Fibroblast of skin of scalp (primary cell): ENCODE data around the gene ZNF692.
"Not testable (repeated sequence)": the region's sequence is repeated elsewhere in the genome, so short reads cannot be mapped to it uniquely, and the experiment has no call there.

Experiments used
- DNase-seq: peaks from one replicate; pipeline ENCODE4 v3.0.0-alpha.2; 2013

The ZNF692 gene

DNA sequence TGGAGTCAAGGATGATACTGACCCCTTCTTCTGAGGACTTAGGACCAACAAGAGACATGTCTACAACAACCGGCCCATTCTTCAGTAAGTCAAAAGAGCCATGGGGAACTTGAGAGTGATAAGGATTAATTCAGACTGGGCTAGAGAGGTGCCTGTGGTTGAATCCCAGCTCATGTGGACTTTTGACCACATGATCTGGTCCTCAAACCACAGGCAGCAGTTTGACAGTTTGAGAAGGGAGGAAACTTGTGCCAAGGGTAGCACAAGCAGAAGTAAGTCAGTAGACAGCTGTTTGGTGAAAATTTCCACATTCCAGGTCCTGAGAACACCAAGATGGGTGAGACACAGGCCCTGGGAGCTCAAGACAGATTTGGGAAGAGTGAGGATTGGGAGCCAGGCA, 53.0 kb downstream of the ZNF692 start:
- DNase-seq, result no peak

DNA sequence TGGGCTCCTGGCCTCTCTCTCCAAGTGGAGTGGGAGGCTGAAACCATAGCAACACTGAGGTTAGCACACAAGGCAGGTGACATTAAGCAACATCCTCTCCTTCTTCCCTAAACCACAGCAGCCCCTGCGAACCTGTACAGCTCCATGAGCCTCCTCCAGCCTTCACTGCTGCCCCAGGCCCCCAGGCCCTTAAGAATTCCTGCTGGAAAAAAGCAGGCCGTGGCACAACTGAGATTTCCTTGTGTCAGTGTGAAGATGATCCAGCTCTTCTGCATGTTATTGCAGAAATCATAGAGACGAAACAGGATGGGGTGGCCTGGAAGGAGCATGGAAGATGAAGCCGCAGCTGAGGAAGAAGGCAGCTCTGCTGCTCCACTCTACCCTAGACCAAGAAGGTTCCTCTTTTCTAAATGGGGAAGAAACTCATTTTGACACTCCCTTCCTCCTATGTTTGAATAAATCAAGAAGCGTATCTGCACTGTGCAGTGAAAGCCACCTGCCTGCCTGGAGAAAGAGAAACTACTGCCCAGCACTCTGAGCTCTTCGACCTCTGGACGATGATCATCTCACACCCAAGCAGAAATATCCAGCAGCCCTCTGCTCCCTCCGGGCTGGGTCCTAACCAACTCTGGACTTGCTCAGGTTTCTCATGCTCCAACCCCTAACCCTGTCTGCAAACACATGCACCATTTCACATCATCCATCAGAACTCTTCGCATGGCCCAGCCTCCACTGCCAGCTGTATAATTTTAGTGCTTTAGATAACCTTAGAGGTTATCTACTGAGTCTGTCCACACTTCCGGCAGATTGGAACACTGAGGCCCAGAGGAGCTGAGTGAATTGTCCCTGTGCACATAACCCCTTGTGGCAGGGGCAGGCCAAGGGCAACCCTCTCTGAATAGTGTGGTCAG, 53.9 kb downstream of the ZNF692 start:
- no peak for DNase-seq

DNA sequence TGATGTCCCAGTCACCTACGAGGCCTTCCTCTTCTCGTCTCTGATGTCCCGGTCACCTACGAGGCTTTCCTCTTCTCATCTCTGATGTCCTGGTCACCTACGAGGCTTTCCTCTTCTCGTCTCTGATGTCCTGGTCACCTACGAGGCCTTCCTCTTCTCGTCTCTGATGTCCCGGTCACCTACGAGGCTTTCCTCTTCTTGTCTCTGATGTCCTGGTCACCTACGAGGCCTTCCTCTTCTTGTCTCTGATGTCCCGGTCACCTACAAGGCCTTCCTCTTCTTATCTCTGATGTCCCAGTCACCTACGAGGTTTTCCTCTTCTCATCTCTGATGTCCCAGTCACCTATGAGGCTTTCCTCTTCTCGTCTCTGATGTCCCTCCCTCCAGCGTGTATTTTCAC, 55.4 kb downstream of the ZNF692 start:
- DNase-seq, result not testable (repeated sequence)

DNA sequence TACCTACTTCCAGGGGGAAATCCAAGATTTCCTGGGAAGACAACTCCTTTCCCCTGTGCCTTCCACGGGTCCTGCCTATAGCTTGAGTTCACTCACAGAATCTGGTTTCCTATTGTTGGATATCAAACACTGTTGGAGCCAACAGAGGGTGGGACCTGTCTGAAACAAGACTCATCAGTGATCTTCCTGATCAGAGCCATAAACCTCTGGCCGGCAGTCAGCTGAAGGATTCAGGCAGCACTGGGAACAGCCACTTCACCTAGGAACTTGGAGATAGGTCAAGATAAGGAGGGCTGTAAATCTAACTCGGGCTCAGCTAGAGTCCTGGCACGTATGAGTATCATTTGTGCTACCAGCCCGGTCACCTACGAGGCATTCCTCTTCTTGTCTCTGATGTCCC, 56.4 kb downstream of the ZNF692 start:
- no peak for DNase-seq

DNA sequence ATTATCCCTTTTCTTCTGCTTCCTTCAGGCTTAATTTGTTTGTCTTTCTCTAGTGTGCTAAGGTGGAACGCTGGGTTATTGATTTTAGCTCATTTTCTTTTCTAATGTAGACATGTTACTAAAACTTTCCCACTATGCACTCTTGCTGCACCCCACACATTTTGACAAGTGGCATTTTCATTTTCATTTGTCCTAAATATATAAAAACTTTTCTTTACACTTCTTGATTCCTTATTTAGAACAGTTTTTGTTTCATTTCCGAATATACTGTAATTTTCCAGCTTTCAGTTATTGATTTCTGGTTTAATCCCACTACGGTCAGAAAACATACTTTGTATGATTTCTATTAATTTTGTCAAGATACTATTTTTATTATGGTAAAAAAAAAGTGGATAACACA, 58.4 kb downstream of the ZNF692 start:
- no peak for DNase-seq
